Activated CD8-positive, alpha-beta T cell treated with anti-CD3 and anti-CD28 coated beads, Interleukin-2, amount 10 ng/mL, durations not matched to agents 7 days and 5 days (primary cell): Measurements from ENCODE around the gene USP17L28. TPM values are rescaled to one million over a fixed set of nuclear protein-coding genes. Genes with fewer than 3 reads are reported as not detected.
"Not testable (repeated sequence)": the region's sequence is repeated elsewhere in the genome, so short reads cannot be mapped to it uniquely, and the experiment has no call there.

Source experiments
- ATAC-seq: fragments of 150-1000 bp; cut with Tn5 transposase; one replicate; pipeline ENCODE4 v1.10.0; 2021; ENCODE audit warnings: moderate library complexity
- CTCF ChIA-PET: fragments of 350-600 bp; sonication (Branson Sonifier 250); formaldehyde crosslinking; loops from one replicate; lab custom pipeline; 2021; ENCODE audit warnings: antibody characterized with exemption; lab: Charles Lee
- POLR2A ChIA-PET: fragments of 350-600 bp; sonication (Branson Sonifier 250); formaldehyde crosslinking; loops from one replicate; lab custom pipeline; 2021; ENCODE audit warnings: antibody characterized with exemption; lab: Charles Lee
- DNase-seq: peaks from one replicate; pipeline ENCODE4 v3.0.0-alpha.2; 2020
- H3K27ac Mint-ChIP-seq: one replicate; pipeline ENCODE4 v1.8.0; 2021; ENCODE audit warnings: mild to moderate bottlenecking, mixed read lengths
- H3K27me3 Mint-ChIP-seq: one replicate; pipeline ENCODE4 v1.8.0; 2021; ENCODE audit warnings: low read depth, mixed read lengths
- H3K36me3 Mint-ChIP-seq: one replicate; pipeline ENCODE4 v1.8.0; 2021; ENCODE audit warnings: low read depth, mixed read lengths
- H3K4me1 Mint-ChIP-seq: one replicate; pipeline ENCODE4 v1.8.0; 2021; ENCODE audit warnings: low read depth, mixed read lengths
- H3K4me3 Mint-ChIP-seq: one replicate; pipeline ENCODE4 v1.8.0; 2021; ENCODE audit warnings: mild to moderate bottlenecking, mixed read lengths
- H3K9me3 Mint-ChIP-seq: one replicate; pipeline ENCODE4 v1.8.0; 2022; ENCODE audit warnings: mixed read lengths; ENCODE audit not compliant: insufficient read depth
- total RNA-seq, 2 experiments: library from RNA; stranded (reverse); gene quantifications; one replicate each; pipeline ENCODE4 v1.2.3, GENCODE V29; 2021

Gene USP17L28
- total RNA-seq, result not detected

GRCh38 chr4:9348593-9348992, at the start of gene USP17L28:
USP17L28 (plus strand) TSS chr4:9348893; CDS start chr4:9348893, 0 bp downstream.
- H3K4me1 Mint-ChIP-seq, H3K27ac Mint-ChIP-seq, H3K4me3 Mint-ChIP-seq, CTCF ChIA-PET, H3K27me3 Mint-ChIP-seq, DNase-seq, ATAC-seq, H3K36me3 Mint-ChIP-seq, H3K9me3 Mint-ChIP-seq, POLR2A ChIA-PET: not testable (repeated sequence)

GRCh38 chr4:9324191-9324590, 24.5 kb upstream of the USP17L28 start:
- CTCF ChIA-PET, H3K4me1 Mint-ChIP-seq, H3K36me3 Mint-ChIP-seq, ATAC-seq, DNase-seq, POLR2A ChIA-PET, H3K9me3 Mint-ChIP-seq, H3K4me3 Mint-ChIP-seq, H3K27ac Mint-ChIP-seq, H3K27me3 Mint-ChIP-seq: not testable (repeated sequence)

DNA sequence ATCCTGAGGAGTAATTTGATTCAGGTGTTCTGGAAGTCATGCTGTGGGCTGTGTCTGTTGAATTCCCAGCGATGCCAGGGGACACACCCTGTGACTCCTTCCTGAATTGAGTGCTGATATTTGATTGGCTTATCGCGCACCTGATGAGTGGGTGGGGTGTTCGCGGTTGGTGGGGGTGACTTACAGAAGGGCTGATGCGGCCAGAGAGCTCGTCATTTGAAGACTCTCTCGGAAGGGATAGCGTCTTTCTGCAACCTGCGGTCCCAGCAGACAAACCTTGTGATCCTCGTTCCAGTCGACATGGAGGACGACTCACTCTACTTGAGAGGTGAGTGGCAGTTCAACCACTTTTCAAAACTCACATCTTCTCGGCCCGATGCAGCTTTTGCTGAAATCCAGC, 23.8 kb upstream of the USP17L28 start, which contains the start of gene USP17L24:
TSS of gene USP17L24 (plus strand) at position 301 of the 400 bp plus-strand sequence. CDS start at position 301, 0 bp downstream.
- H3K27me3 Mint-ChIP-seq, ATAC-seq, H3K4me3 Mint-ChIP-seq, H3K4me1 Mint-ChIP-seq, DNase-seq, H3K27ac Mint-ChIP-seq, H3K36me3 Mint-ChIP-seq, POLR2A ChIA-PET, H3K9me3 Mint-ChIP-seq, CTCF ChIA-PET: not testable (repeated sequence)

- H3K36me3 Mint-ChIP-seq, H3K27me3 Mint-ChIP-seq, POLR2A ChIA-PET, H3K4me1 Mint-ChIP-seq, H3K4me3 Mint-ChIP-seq, H3K9me3 Mint-ChIP-seq, H3K27ac Mint-ChIP-seq, DNase-seq, ATAC-seq, CTCF ChIA-PET: not testable (repeated sequence)
Measured at GRCh38 chr4:9329611-9330010, 19.1 kb upstream of the USP17L28 start, which contains the start of gene USP17L25. USP17L25 (plus strand) TSS chr4:9329911; CDS start chr4:9329911, 0 bp downstream.

- POLR2A ChIA-PET, H3K4me3 Mint-ChIP-seq, H3K9me3 Mint-ChIP-seq, ATAC-seq, CTCF ChIA-PET, H3K27me3 Mint-ChIP-seq, H3K4me1 Mint-ChIP-seq, H3K27ac Mint-ChIP-seq, H3K36me3 Mint-ChIP-seq, DNase-seq: not testable (repeated sequence)
Measured at GRCh38 chr4:9334358-9334757, 14.3 kb upstream of the USP17L28 start, which contains the start of gene USP17L26. USP17L26 (plus strand) TSS chr4:9334658; CDS start chr4:9334658, 0 bp downstream.

- CTCF ChIA-PET, DNase-seq, H3K36me3 Mint-ChIP-seq, H3K27ac Mint-ChIP-seq, H3K4me1 Mint-ChIP-seq, ATAC-seq, POLR2A ChIA-PET, H3K9me3 Mint-ChIP-seq, H3K27me3 Mint-ChIP-seq, H3K4me3 Mint-ChIP-seq: not testable (repeated sequence)
Measured at GRCh38 chr4:9339103-9339502, 9.6 kb upstream of the USP17L28 start, which contains the start of gene USP17L5. USP17L5 (plus strand) TSS chr4:9339403; CDS start chr4:9339403, 0 bp downstream.

DNA sequence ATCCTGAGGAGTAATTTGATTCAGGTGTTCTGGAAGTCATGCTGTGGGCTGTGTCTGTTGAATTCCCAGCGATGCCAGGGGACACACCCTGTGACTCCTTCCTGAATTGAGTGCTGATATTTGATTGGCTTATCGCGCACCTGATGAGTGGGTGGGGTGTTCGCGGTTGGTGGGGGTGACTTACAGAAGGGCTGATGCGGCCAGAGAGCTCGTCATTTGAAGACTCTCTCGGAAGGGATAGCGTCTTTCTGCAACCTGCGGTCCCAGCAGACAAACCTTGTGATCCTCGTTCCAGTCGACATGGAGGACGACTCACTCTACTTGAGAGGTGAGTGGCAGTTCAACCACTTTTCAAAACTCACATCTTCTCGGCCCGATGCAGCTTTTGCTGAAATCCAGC, 4.8 kb upstream of the USP17L28 start, which contains the start of gene USP17L27:
TSS of gene USP17L27 (plus strand) at position 301 of the 400 bp plus-strand sequence. CDS start at position 301, 0 bp downstream.
- DNase-seq, POLR2A ChIA-PET, H3K4me1 Mint-ChIP-seq, ATAC-seq, H3K27ac Mint-ChIP-seq, H3K9me3 Mint-ChIP-seq, H3K4me3 Mint-ChIP-seq, H3K36me3 Mint-ChIP-seq, H3K27me3 Mint-ChIP-seq, CTCF ChIA-PET: not testable (repeated sequence)

GRCh38 chr4:9350866-9351265, 2.2 kb downstream of the USP17L28 start:
- ATAC-seq, H3K27me3 Mint-ChIP-seq, H3K4me1 Mint-ChIP-seq, H3K9me3 Mint-ChIP-seq, DNase-seq, CTCF ChIA-PET, H3K4me3 Mint-ChIP-seq, H3K36me3 Mint-ChIP-seq, POLR2A ChIA-PET, H3K27ac Mint-ChIP-seq: not testable (repeated sequence)

DNA sequence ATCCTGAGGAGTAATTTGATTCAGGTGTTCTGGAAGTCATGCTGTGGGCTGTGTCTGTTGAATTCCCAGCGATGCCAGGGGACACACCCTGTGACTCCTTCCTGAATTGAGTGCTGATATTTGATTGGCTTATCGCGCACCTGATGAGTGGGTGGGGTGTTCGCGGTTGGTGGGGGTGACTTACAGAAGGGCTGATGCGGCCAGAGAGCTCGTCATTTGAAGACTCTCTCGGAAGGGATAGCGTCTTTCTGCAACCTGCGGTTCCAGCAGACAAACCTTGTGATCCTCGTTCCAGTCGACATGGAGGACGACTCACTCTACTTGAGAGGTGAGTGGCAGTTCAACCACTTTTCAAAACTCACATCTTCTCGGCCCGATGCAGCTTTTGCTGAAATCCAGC, 4.6 kb downstream of the USP17L28 start, which contains the start of gene USP17L29:
TSS of gene USP17L29 (plus strand) at position 301 of the 400 bp plus-strand sequence. CDS start at position 301, 0 bp downstream.
- ATAC-seq, H3K4me1 Mint-ChIP-seq, H3K9me3 Mint-ChIP-seq, H3K27ac Mint-ChIP-seq, H3K36me3 Mint-ChIP-seq, H3K27me3 Mint-ChIP-seq, POLR2A ChIA-PET, CTCF ChIA-PET, H3K4me3 Mint-ChIP-seq, DNase-seq: not testable (repeated sequence)

- H3K27me3 Mint-ChIP-seq, POLR2A ChIA-PET, ATAC-seq, CTCF ChIA-PET, H3K27ac Mint-ChIP-seq, H3K9me3 Mint-ChIP-seq, H3K36me3 Mint-ChIP-seq, H3K4me3 Mint-ChIP-seq, DNase-seq, H3K4me1 Mint-ChIP-seq: not testable (repeated sequence)
Measured at GRCh38 chr4:9362829-9363228, 14.1 kb downstream of the USP17L28 start, which contains the start of gene USP17L30. USP17L30 (plus strand) TSS chr4:9363129; CDS start chr4:9363129, 0 bp downstream.

DNA sequence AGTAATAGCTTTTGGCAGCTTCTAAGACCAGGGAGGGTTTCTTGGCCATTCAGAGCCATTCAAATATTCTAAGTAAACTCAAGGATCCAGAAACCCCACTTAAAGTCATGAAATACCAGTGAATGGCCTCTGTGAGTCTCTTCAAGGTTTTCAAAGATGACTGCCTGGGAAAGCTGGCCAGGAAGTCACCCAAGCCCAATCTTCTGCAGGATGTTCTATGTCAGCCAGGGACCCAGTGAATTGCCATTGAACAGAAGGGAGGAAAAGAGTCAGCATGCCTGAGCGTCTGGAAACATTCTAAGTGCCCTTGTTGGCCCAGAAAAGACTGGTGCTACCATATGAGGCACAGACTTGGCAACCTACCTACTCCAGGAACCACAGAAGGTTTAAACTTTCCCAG, 31.2 kb downstream of the USP17L28 start:
- H3K27ac Mint-ChIP-seq, POLR2A ChIA-PET: not testable (repeated sequence)

DNA sequence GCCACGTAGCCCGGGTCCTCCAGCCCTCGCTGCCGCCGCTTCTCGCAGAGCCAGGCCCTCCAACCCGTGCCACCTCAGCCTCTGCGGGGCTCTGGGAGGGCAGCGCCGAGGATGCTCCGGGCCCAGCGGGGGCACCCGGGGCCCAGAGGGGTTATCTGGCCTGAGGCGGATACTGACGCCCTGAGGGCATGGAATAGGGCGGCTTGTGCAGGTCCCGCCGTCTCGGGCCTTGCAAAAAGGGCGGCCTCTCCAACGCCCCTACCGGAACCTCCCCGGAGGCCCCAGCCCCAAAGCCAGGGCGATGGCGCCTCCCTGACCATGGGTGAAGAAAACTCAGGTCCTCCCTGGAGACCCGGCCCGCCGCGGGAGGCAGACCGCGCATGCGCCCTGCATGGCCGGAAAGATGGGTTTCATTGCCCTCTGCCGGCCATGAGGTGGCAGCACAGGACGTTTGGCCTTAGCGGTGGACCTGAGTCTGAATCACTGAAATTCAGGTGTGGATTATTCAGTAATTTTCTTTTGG, 32.4 kb downstream of the USP17L28 start:
- ATAC-seq, result peak; percentile 70

More for the DNA sequence above, 31.2 kb downstream of the USP17L28 start:
- H3K4me1 Mint-ChIP-seq, DNase-seq, H3K36me3 Mint-ChIP-seq, H3K9me3 Mint-ChIP-seq, CTCF ChIA-PET, H3K27me3 Mint-ChIP-seq, ATAC-seq, H3K4me3 Mint-ChIP-seq: not testable (repeated sequence)

More for the DNA sequence above, 32.4 kb downstream of the USP17L28 start:
- CTCF ChIA-PET, H3K27ac Mint-ChIP-seq, POLR2A ChIA-PET, H3K27me3 Mint-ChIP-seq, H3K4me1 Mint-ChIP-seq, H3K36me3 Mint-ChIP-seq, H3K9me3 Mint-ChIP-seq: not testable (repeated sequence)
- peak; percentile 73 for DNase-seq
- peak overlapping the region; percentile 67 for H3K4me3 Mint-ChIP-seq
